Activated T-helper 2 cell treated with anti-CD3 and anti-CD28 coated beads, Interferon-gamma antibody, Interleukin-2, Interleukin-4, amounts not matched to agents 10 μg/mL and 5 μg/mL and 100 μg/mL, durations not matched to agents 14 hours and 24 hours and 36 hours (primary cell): ENCODE results near the gene DPP7. TPM values are rescaled to one million over a fixed set of nuclear protein-coding genes. Genes with fewer than 3 reads are reported as not detected.
A peak's percentile ranks its signal among the peaks of the same experiment; 100 is the strongest.

Experiments used
- DNase-seq: peaks from one replicate; pipeline ENCODE4 v3.0.0; 2021; ENCODE audit warnings: low spot score
- H3K27ac Mint-ChIP-seq: one replicate; pipeline ENCODE4 v1.8.0; 2021; ENCODE audit warnings: mixed read lengths
- H3K27me3 Mint-ChIP-seq: one replicate; pipeline ENCODE4 v1.8.0; 2021; ENCODE audit warnings: low read depth, mixed read lengths
- H3K36me3 Mint-ChIP-seq: one replicate; pipeline ENCODE4 v1.8.0; 2021; ENCODE audit warnings: low read depth, mixed read lengths
- H3K4me1 Mint-ChIP-seq: one replicate; pipeline ENCODE4 v1.8.0; 2021; ENCODE audit warnings: low read depth, mixed read lengths
- H3K4me3 Mint-ChIP-seq: one replicate; pipeline ENCODE4 v1.8.0; 2021; ENCODE audit warnings: low read depth, mild to moderate bottlenecking, moderate library complexity, mixed read lengths
- H3K9me3 Mint-ChIP-seq: one replicate; pipeline ENCODE4 v1.8.0; 2021; ENCODE audit warnings: mixed read lengths
- intact Hi-C: fragments of 100-400 bp; cut with micrococcal nuclease; formaldehyde crosslinking; loops from one replicate; pipeline ENCODE4 v1.15.1; 2023
- total RNA-seq: library from RNA; stranded (reverse); gene quantifications from 2 replicates; pipeline ENCODE4 v1.2.3, GENCODE V29; 2022

Gene DPP7
- total RNA-seq = 318 and 321 TPM in 2 replicates

- Mint-ChIP-seq H3K9me3 (no peaks in the 10 kb centered on the region), H3K4me1 (peaks cover 5% of the 10 kb centered on the region), H3K27me3 (no peaks in the 10 kb centered on the region), H3K27ac (peak within 1 kb of the TSS; percentile 60), H3K4me3 (peak within 1 kb of the TSS; percentile 74), H3K36me3 (peaks cover 15% of the 10 kb centered on the region)
- DNase-seq = peak; percentile 78
- intact Hi-C loops = loop anchor here (2.0 kb wide), 2 partner anchors 20 to 28 kb away; partner anchors contain the start of gene MAN1B1
Observed at GRCh38 chr9:137114613-137115393, at the start of gene DPP7. DPP7 (minus strand) TSS chr9:137114733; CDS start chr9:137114713, 20 bp downstream.

DNA sequence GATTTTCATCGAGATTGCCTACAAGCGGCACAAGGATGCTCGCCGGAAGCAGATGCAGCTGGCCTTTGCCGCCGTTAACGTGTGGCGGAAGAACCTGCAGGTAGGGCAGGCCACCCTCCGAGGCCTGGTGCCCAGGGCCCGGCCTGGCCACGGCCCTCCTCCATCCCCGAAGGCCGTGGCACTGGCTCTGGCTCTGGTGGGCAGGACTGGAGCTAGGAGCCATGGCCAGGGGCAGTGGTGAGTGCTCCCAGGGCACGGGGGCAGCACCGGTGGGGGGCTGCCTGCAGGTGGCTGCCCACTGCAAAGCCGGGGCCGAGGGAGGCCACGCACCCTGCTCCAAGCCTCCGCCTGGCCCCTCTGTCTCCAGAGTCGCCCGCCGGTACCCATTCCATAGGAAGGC lies 49.3 kb upstream of the DPP7 start:
- no peak overlapping the region for H3K4me3 Mint-ChIP-seq
- H3K36me3 Mint-ChIP-seq = no peaks in the 10 kb centered on the region
- no peak for DNase-seq
- H3K27ac Mint-ChIP-seq = no peak overlapping the region
- intact Hi-C loops = no loop called here
- peaks cover 30% of the 10 kb centered on the region for H3K27me3 Mint-ChIP-seq
- H3K9me3 Mint-ChIP-seq = no peaks in the 10 kb centered on the region
- no peaks in the 10 kb centered on the region for H3K4me1 Mint-ChIP-seq

GRCh38 chr9:137163365-137163715 lies 48.8 kb upstream of the DPP7 start:
- DNase-seq = no peak
- Mint-ChIP-seq H3K27ac (no peak overlapping the region), H3K4me3 (no peak overlapping the region), H3K36me3 (no peaks in the 10 kb centered on the region), H3K4me1 (no peaks in the 10 kb centered on the region), H3K27me3 (peaks cover 29% of the 10 kb centered on the region), H3K9me3 (no peaks in the 10 kb centered on the region)
- intact Hi-C loops = no loop called here

- Mint-ChIP-seq H3K4me1 (no peaks in the 10 kb centered on the region), H3K4me3 (no peak overlapping the region), H3K36me3 (no peaks in the 10 kb centered on the region), H3K9me3 (no peaks in the 10 kb centered on the region), H3K27me3 (peaks cover 35% of the 10 kb centered on the region), H3K27ac (no peak overlapping the region)
- intact Hi-C loops = no loop called here
- no peak for DNase-seq
Observed at GRCh38 chr9:137162505-137163364, 48.2 kb upstream of the DPP7 start.

GRCh38 chr9:137161558-137162486 lies 47.3 kb upstream of the DPP7 start:
- no peak overlapping the region for H3K27ac Mint-ChIP-seq
- H3K36me3 Mint-ChIP-seq = no peaks in the 10 kb centered on the region
- H3K4me3 Mint-ChIP-seq = no peak overlapping the region
- no peak for DNase-seq
- no peaks in the 10 kb centered on the region for H3K9me3 Mint-ChIP-seq
- intact Hi-C loops = no loop called here
- H3K4me1 Mint-ChIP-seq = no peaks in the 10 kb centered on the region
- H3K27me3 Mint-ChIP-seq = peaks cover 38% of the 10 kb centered on the region

- no peak overlapping the region for H3K27ac Mint-ChIP-seq
- intact Hi-C loops = no loop called here
Observed at GRCh38 chr9:137160716-137161557, 46.4 kb upstream of the DPP7 start.

DNA sequence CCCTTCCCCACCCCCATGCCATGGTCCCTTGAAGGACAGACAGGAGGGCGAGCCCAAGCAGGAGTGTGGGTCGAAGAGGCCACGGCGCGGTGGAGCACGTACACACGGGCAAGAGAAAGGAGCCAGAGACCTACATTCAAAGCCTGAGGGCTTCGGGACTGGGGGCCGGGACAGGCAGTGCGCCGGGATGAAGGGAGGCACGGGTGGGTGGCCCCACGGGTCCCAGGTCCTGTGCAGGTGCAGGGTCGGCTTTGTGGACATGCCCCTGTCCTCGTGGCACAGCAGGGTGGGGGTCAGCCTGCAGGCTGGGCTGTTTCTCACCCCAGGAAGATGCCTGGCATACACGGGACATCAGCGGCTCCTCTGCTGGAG lies 45.5 kb upstream of the DPP7 start:
- H3K4me1 Mint-ChIP-seq = no peaks in the 10 kb centered on the region
- no peak for DNase-seq
- H3K27ac Mint-ChIP-seq = no peak overlapping the region
- H3K27me3 Mint-ChIP-seq = peaks cover 40% of the 10 kb centered on the region
- H3K36me3 Mint-ChIP-seq = no peaks in the 10 kb centered on the region
- intact Hi-C loops = no loop called here
- H3K4me3 Mint-ChIP-seq = no peak overlapping the region
- no peaks in the 10 kb centered on the region for H3K9me3 Mint-ChIP-seq

More at GRCh38 chr9:137160716-137161557, 46.4 kb upstream of the DPP7 start:
- no peaks in the 10 kb centered on the region for H3K9me3 Mint-ChIP-seq
- no peak for DNase-seq
- H3K27me3 Mint-ChIP-seq = peaks cover 35% of the 10 kb centered on the region
- H3K4me1 Mint-ChIP-seq = no peaks in the 10 kb centered on the region
- H3K4me3 Mint-ChIP-seq = no peak overlapping the region
- no peaks in the 10 kb centered on the region for H3K36me3 Mint-ChIP-seq

DNA sequence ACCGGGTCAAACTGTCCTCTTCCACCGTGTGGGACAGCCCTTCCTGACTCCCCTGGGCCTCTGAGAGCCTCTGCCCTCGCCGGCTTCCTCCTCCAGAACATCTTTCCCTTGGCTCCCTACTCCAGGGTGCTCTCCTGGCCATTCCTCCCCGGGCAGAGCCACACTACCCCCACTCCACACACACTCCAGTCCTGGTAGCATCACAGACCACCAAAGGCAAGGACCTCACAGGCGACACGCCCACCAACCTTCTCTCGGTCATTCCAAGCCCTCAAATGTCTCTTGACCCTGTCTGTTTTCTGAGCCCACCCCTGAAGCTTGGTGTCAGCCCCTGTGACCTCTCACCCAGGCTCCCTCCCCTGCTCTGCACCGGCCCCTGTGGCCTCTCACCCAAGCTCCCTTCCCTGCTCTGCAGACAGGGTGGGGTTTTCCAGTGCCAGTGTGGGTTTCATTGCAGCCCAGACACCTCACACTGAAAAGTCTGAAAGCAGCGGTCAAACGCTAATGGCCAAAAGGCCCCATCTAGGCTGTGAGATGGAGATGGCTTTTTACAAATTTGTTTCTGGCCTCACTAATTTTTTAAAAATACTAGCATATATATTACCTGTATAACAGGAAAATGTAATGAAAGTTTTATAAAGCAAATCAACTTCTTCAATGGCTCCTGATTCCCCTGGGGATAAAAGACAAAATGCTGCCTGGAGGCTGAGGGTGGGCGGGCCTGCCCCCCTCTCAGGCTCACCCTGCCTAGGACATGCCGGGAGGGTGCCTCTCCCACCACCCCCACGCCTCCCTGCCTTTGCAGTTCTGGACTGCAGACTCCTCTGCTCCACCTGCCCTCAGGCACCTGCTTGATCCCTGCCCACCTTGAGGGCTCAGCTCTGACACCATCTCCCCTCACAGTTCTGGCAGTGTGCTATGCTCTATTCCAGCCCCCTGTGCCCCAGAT lies 44.8 kb upstream of the DPP7 start:
- H3K27ac Mint-ChIP-seq = no peak overlapping the region
- intact Hi-C loops = loop anchor here (5.0 kb wide), 1 partner anchor 112 kb away; the partner anchor contains the start of gene NPDC1
- no peak overlapping the region for H3K4me3 Mint-ChIP-seq
- H3K4me1 Mint-ChIP-seq = no peaks in the 10 kb centered on the region
- H3K9me3 Mint-ChIP-seq = no peaks in the 10 kb centered on the region
- no peaks in the 10 kb centered on the region for H3K36me3 Mint-ChIP-seq
- peaks cover 42% of the 10 kb centered on the region for H3K27me3 Mint-ChIP-seq
- no peak for DNase-seq

DNA sequence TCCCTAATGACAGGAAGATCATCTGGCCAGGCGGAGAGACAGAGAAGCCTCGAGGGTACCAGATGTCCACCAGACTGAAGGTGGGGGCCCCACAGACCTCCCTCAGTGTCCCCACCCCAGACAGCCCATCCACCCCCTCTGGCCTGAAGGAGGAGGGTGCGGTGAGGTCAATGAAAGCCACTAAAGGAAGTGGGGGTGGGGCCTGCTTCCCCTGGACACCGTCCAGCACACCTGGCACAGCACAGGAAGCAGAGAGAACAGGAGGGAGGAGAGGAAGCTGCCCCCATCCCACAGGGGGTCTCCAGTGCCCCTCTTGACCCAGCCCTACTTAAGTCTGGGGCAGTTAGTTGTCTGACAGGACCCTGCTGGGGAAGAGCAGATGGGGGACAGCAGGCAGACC lies 44.1 kb upstream of the DPP7 start:
- no peak for DNase-seq
- H3K4me3 Mint-ChIP-seq = no peak overlapping the region
- H3K4me1 Mint-ChIP-seq = no peaks in the 10 kb centered on the region
- H3K27ac Mint-ChIP-seq = no peak overlapping the region
- intact Hi-C loops = loop anchor here (5.0 kb wide), 1 partner anchor 111 kb away; the partner anchor contains the start of gene NPDC1
- peaks cover 39% of the 10 kb centered on the region for H3K27me3 Mint-ChIP-seq
- no peaks in the 10 kb centered on the region for H3K36me3 Mint-ChIP-seq
- no peaks in the 10 kb centered on the region for H3K9me3 Mint-ChIP-seq

DNA sequence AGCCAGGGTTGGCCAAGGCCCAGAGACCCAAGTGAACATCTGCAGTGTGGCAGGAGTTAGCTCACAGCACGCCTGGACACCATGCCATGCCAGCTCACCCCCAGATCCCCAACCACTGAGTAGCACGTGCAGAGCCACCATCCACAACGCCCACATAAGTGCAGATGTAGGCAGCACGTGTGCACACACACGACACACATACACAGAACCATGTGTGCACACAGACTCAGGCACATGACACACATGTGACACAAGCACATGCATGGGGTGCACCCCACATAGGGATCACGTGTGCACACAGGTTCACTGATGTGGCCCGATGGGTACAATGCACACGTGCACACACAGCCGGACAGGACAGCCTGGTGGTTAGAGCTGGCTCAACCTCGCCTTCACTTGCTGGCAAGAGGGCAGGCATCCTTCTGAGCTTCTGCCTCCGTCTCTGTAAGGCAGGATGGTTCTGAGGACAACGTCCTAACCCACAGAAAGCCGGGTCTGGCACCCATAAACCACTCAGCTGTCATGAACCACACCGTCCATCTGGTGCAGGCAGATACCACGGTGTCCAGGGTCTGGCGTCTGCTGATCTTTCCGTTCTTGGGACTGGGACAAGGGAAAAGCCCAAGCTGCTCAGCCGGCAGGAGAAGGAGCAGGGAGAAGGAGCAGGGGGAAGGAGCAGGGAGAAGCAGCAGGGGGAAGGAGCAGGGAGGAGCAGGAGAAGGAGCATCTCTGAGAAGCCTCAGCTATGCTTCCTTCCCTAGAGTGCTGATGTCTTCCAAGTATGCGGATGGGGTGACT lies 43.3 kb upstream of the DPP7 start:
- Mint-ChIP-seq H3K9me3 (no peaks in the 10 kb centered on the region), H3K27ac (no peak overlapping the region), H3K36me3 (no peaks in the 10 kb centered on the region), H3K4me1 (no peaks in the 10 kb centered on the region), H3K4me3 (no peak overlapping the region), H3K27me3 (peaks cover 36% of the 10 kb centered on the region)
- DNase-seq = no peak
- intact Hi-C loops = loop anchor here (5.0 kb wide), 1 partner anchor 111 kb away; the partner anchor contains the start of gene NPDC1
